ENCODE measurements around the gene SSBP2.
A peak's percentile ranks its signal among the peaks of the same experiment; 100 is the strongest.

The SSBP2 gene

GRCh38 chr5:81751009-81751835, at the start of gene SSBP2:
Gene SSBP2 (minus strand): TSS chr5:81751097. CDS start chr5:81751042, 55 bp downstream.
- peak; percentile 98 for DNase-seq

DNA sequence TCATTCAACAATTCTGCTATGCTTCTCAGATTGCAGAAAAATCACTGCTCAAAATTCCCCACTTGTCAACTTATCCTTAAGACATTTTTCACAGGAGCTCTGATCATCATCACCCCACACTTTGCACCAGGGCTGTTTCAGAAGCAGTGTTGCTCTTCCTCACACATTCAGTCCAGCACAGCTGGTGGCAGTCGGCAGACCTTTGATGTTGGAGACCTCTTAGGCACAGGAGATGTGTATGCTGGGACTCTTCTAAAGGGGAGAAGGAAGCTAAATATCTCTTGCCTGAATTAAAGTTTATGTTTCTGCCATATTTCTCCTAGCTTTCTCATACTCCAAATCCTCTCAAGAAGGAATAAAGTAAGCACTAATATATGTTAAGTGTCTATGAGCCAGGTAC, 44.8 kb upstream of the SSBP2 start:
- DNase-seq: no peak

DNA sequence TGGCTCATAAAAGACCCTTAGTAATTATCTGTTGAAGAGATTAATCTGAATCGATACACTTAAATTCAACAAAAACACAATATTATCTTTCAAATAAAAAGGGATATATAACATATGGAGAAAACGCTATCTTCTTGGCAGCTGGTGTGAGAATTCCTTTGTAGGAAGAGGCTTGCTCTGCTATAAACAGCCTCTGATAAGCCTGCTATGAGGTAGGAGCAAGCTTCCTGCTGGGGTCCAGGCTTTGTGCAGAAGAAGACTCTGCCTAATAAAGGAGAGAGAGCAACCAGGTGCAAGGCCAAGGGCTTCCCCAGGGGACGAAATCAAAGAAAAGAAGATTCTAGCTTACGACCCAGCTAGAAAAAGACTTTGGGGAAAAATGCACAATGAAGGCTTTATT, 43.3 kb upstream of the SSBP2 start:
- DNase-seq: no peak

DNA sequence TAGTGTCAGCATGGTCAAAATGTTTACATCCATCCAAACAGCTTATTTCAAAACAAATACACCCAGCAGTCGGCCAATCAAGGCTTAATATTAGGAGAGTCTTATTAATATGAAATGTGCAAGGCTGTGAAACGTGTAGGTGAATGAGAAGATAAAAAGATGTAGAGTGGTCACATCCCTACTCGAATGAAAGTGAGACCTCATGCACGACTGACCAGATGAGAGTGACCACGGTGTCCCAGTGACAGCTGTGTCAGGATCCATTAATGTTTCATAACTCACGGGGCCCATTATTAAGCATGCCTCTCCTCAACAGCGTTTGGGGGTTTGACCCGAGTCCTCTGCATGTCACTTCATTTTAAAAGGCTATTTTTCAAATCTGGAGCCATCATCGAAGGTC, 39.4 kb upstream of the SSBP2 start:
- DNase-seq: no peak

- DNase-seq: no peak
Observed at GRCh38 chr5:81789033-81789432, 38.1 kb upstream of the SSBP2 start.

DNA sequence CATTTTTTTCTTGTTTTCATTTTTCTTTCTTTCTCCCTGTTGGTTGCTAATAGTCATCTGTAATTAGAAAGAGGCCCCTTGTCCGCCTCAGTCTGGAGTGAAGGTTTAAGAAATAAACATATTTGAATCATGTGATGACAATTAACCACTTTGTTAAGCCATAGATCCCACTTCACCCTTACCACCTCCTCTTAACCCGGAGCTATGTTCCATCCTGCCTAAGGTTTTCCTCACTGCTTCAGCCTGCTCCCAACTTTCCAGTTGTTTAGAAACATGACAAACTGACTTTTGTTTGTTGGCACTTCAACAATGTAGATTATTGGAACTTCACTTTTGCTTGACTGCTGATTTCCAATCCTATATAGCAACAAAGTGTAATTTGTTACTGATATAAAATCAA, 37.4 kb upstream of the SSBP2 start:
- no peak for DNase-seq

GRCh38 chr5:81787474-81788242, 36.8 kb upstream of the SSBP2 start:
- DNase-seq: peak; percentile 69

DNA sequence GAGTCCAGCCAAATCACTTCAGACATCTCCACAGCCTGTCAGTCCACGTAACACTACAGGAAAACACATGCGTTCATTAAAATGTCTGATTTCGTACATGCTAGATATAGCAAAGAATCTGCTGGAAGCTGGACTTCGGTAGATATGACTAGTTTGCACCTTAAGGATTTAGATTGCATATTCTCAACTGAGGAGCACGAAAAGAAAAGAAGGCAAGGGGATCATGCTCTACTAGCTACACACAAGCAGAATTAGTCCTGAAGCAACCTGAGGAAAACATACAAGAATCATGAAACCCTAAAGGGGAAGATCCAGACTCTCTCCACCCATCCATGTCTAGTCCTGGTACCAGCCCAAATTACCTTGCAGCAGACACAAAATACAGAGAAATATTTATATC, 36.1 kb upstream of the SSBP2 start:
- no peak for DNase-seq

GRCh38 chr5:81786496-81786895, 35.6 kb upstream of the SSBP2 start:
- DNase-seq: no peak

DNA sequence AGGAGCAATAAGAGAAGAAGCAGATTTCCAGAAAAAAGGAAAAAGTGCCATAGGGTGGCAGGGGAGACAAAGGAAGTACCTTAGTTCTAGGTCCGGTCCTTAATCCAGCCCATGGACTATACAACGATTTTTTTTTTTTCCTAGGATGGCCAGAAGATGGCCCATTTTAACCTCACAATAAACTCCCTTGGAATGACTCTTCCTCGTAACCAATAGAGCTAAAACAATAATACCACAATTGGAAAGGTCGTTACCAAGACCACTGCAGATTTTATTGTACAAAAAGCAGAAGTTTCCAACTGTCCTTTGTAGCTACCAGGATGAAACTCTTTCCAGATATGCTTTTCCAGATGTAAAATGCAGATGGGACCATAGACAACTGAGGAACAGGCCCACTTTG, 34.4 kb upstream of the SSBP2 start:
- peak; percentile 20 for DNase-seq

- DNase-seq: no peak
Observed at GRCh38 chr5:81783401-81783800, 32.5 kb upstream of the SSBP2 start.

DNA sequence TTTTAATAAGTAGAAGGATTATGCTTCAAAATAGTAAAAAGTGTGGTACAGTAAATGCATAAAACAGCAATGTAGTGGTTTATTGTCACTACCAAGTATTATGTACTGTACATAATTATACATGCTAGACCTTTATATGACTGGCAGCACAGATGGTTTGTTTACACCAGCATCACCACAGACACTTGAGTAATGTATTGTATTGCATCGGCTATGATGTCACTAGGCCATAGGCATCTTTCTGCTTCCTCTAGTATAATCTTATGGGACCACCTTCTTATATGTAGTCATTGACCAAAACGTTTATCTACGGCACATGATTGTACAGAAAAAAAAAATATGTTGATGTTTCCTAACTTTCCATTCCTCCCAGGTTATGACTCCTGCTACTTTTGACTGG, 31.9 kb upstream of the SSBP2 start:
- DNase-seq: no peak

- no peak for DNase-seq
Observed at GRCh38 chr5:81779916-81780266, 29.0 kb upstream of the SSBP2 start.

- DNase-seq: peak; percentile 84
Observed at GRCh38 chr5:81779125-81779915, 28.4 kb upstream of the SSBP2 start.

DNA sequence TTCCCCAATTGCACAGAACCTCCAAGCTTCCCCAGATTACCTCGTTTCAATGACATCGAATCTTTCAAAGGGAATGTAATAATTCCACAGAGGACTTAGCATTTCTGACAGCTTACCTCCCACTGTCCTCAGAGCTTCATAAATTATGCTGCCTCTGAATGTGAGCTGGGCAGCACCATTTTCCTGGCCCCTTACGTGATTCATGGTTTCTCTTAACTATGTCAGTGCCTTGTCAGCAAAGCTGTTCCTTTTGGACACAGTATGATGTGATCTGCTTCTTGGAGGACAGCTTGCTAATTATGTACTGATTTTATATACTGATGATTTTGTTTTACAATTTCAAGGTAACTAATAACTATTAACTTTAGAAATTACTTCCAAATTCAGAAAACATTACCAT, 27.7 kb upstream of the SSBP2 start:
- no peak for DNase-seq

GRCh38 chr5:81776258-81776657, 25.4 kb upstream of the SSBP2 start:
- no peak for DNase-seq

- no peak for DNase-seq
Observed at GRCh38 chr5:81774374-81774773, 23.5 kb upstream of the SSBP2 start.

GRCh38 chr5:81773574-81773973, 22.7 kb upstream of the SSBP2 start:
- no peak for DNase-seq

- no peak for DNase-seq
Observed at GRCh38 chr5:81773161-81773560, 22.3 kb upstream of the SSBP2 start.

GRCh38 chr5:81772488-81772887, 21.6 kb upstream of the SSBP2 start:
- no peak for DNase-seq

DNA sequence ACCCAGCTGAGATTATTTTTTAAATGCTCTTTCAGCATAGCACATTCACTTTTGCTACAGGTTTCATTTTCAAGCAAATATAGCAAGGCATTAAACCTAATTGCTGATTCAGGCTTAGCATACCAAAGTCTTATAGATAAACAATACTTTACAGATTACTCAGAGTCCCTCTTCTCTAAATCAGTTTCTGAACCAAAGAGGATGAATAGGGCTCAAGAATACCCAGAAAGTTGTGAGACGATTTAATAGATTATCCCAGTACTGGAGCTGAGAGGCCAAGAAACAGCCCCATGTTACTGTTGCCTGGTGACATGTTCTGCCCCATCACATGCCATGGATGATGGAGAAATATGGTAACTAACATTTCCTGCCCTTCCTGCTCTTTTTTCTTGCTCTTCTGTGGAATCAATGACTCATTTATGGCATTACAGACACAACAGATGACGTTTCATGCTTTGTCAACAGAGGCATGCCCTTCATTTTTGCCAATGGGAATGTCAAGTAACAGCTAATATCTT, 18.1 kb upstream of the SSBP2 start:
- no peak for DNase-seq

DNA sequence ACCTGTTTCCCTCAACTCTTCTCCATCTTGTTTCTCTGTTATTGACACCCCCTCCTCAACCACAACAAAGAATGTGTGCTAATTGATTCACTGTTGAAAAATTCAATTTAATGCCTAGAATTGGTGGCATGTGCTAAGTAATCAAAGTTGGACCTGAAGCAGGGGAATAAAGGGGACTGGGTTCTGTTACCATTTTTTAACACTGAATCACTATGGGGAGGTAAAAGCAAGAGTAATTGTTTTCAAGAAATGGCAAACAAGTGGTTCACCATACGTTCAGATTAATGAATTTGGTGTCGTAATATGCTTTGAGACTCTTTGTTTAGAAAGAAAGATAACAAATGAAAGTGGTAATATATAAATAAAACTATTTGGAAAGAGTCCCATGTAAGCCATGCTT, 17.0 kb upstream of the SSBP2 start:
- DNase-seq: no peak

DNA sequence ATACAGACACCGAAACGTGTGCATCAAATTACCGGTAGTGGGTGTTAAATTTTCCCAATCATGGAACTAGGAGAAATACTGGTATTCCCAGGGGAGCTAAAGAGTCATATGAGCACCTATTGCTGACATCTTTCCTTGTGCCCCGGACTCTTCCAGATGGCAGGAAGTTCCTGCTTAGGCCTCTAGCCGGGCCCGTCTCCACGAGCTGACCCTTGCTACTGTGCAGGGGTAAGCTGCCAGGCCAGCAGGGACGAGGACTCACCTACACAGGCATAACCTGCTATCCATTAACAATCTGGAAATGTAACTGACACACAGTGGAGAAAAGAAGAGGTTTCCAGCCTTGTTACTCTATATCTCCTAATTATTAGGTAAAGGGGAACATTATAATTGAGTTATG, 16.2 kb upstream of the SSBP2 start:
- DNase-seq: no peak
